KG1 (cell line): ENCODE data around the gene CLSTN2.

Source experiments
- DNase-seq: peaks from one replicate; lab custom pipeline; 2025; lab: John Stamatoyannopoulos, UW

The CLSTN2 gene

GRCh38 chr3:140007911-140008869, 73.2 kb downstream of the CLSTN2 start:
- DNase-seq = no peak

GRCh38 chr3:140010391-140010790, 75.4 kb downstream of the CLSTN2 start:
- DNase-seq = no peak

GRCh38 chr3:140011086-140011485, 76.1 kb downstream of the CLSTN2 start:
- DNase-seq = no peak

- no peak for DNase-seq
Observed at GRCh38 chr3:140011611-140012277, 76.8 kb downstream of the CLSTN2 start.

- DNase-seq = no peak
Observed at GRCh38 chr3:140013220-140013619, 78.2 kb downstream of the CLSTN2 start.

GRCh38 chr3:140014831-140015495, 80.0 kb downstream of the CLSTN2 start:
- no peak for DNase-seq

GRCh38 chr3:140015741-140016140, 80.8 kb downstream of the CLSTN2 start:
- no peak for DNase-seq

- no peak for DNase-seq
Observed at GRCh38 chr3:140018556-140018955, 83.6 kb downstream of the CLSTN2 start.

GRCh38 chr3:140019946-140020345, 85.0 kb downstream of the CLSTN2 start:
- no peak for DNase-seq

GRCh38 chr3:140020541-140020940, 85.6 kb downstream of the CLSTN2 start:
- DNase-seq = no peak

GRCh38 chr3:140021269-140021668, 86.3 kb downstream of the CLSTN2 start:
- DNase-seq = no peak

- no peak for DNase-seq
Observed at GRCh38 chr3:140022066-140022770, 87.2 kb downstream of the CLSTN2 start.

- no peak for DNase-seq
Observed at GRCh38 chr3:140023616-140024530, 88.9 kb downstream of the CLSTN2 start.

GRCh38 chr3:140031170-140031569, 96.2 kb downstream of the CLSTN2 start:
- no peak for DNase-seq

GRCh38 chr3:140034058-140034457, 99.1 kb downstream of the CLSTN2 start:
- no peak for DNase-seq

- DNase-seq = no peak
Observed at GRCh38 chr3:140035871-140036270, 100.9 kb downstream of the CLSTN2 start.

GRCh38 chr3:140050396-140050795, 115.4 kb downstream of the CLSTN2 start:
- no peak for DNase-seq

GRCh38 chr3:140051019-140051957, 116.3 kb downstream of the CLSTN2 start:
- no peak for DNase-seq

GRCh38 chr3:140052771-140053702, 118.1 kb downstream of the CLSTN2 start:
- DNase-seq = no peak
